ENCODE measurements around the gene FZD1.

FZD1 gene

DNA sequence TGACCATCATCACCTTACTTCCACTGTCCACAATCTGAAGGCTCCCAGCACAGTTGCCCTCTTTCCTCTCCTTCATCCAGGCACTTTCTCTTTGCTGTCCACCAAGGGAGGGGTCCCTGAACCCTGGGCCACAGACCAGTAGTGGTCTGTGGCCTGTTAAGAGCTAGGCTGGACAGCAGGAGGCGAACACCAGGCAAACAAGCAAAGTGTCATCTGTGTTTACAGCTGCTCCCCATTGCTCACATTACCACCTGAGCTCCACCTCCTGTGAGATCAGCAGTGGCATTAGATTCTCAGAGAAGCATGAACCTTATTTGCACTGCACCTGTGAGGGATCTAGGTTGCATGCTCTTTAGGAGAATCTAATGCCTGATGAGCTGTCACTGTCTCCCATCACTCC lies 27.7 kb downstream of the FZD1 start:
- TF ChIP-seq EZH2phosphoT487 (conservative IDR thresholded peaks at IDR 0.05; ENCODE audit: low read length) = no peak
- no peaks in the 10 kb centered on the region for H4K20me1 ChIP-seq (ENCODE audit: low read depth, low read length)
- H3F3A ChIP-seq (ENCODE audit: insufficient read depth) = no peaks in the 10 kb centered on the region
- H3K9me2 ChIP-seq (replicated peaks; ENCODE audit: insufficient read depth, low read length) = no peaks in the 10 kb centered on the region
- H2AFZ ChIP-seq (ENCODE audit: low read depth, low read length, severe bottlenecking) = no peak overlapping the region
- no peak overlapping the region for H3K27ac ChIP-seq (ENCODE audit: low read depth, low read length)
- H3K27me3 ChIP-seq (ENCODE audit: low read length) = no peaks in the 10 kb centered on the region
- H3K79me2 ChIP-seq (ENCODE audit: insufficient read depth, low read length) = no peaks in the 10 kb centered on the region
- no peaks in the 10 kb centered on the region for H3K9me3 ChIP-seq (ENCODE audit: insufficient read depth, low read length)
- H3K9ac ChIP-seq (ENCODE audit: low read length) = no peak overlapping the region
- no peak overlapping the region for H3K4me2 ChIP-seq (ENCODE audit: low read depth, low read length, poor library complexity, severe bottlenecking)
- no peaks in the 10 kb centered on the region for H3K36me3 ChIP-seq (ENCODE audit: low read length)
- no peak overlapping the region for H3K4me3 ChIP-seq (ENCODE audit: insufficient read depth, low read length, poor library complexity, severe bottlenecking)

DNA sequence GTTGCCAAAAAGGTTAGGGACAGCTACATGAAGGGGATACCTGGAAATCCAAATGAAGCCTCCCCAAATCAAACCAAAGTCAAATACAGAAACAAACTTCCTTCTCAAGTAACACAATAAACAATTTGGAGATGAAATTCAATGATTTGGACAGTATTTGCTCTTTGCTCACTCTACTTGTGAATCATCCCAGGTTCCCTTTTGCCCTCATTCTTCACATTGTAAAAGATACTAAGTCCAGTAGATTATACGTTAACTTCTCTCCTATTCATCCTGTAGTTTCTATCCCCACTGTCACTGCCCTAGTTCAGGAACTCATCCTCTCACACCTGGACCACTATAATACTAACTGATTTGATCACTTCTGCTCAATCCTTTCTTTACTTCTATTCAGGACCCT lies 28.3 kb downstream of the FZD1 start:
- Histone ChIP-seq H3K79me2 (ENCODE audit: insufficient read depth, low read length) (no peaks in the 10 kb centered on the region), H3K9me2 (replicated peaks; ENCODE audit: insufficient read depth, low read length) (no peaks in the 10 kb centered on the region), H3F3A (ENCODE audit: insufficient read depth) (no peaks in the 10 kb centered on the region), H3K9me3 (ENCODE audit: insufficient read depth, low read length) (no peaks in the 10 kb centered on the region), H3K36me3 (ENCODE audit: low read length) (no peaks in the 10 kb centered on the region), H4K20me1 (ENCODE audit: low read depth, low read length) (no peaks in the 10 kb centered on the region), H3K27me3 (ENCODE audit: low read length) (no peaks in the 10 kb centered on the region), H3K27ac (ENCODE audit: low read depth, low read length) (no peak overlapping the region), H3K4me3 (ENCODE audit: insufficient read depth, low read length, poor library complexity, severe bottlenecking) (no peak overlapping the region), H2AFZ (ENCODE audit: low read depth, low read length, severe bottlenecking) (no peak overlapping the region), H3K4me2 (ENCODE audit: low read depth, low read length, poor library complexity, severe bottlenecking) (no peak overlapping the region), H3K9ac (ENCODE audit: low read length) (no peak overlapping the region)
- TF ChIP-seq, protein P1, sequence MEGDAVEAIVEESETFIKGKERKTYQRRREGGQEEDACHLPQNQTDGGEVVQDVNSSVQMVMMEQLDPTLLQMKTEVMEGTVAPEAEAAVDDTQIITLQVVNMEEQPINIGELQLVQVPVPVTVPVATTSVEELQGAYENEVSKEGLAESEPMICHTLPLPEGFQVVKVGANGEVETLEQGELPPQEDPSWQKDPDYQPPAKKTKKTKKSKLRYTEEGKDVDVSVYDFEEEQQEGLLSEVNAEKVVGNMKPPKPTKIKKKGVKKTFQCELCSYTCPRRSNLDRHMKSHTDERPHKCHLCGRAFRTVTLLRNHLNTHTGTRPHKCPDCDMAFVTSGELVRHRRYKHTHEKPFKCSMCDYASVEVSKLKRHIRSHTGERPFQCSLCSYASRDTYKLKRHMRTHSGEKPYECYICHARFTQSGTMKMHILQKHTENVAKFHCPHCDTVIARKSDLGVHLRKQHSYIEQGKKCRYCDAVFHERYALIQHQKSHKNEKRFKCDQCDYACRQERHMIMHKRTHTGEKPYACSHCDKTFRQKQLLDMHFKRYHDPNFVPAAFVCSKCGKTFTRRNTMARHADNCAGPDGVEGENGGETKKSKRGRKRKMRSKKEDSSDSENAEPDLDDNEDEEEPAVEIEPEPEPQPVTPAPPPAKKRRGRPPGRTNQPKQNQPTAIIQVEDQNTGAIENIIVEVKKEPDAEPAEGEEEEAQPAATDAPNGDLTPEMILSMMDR (IDR thresholded peaks at IDR 0.05; ENCODE audit: insufficient read depth, low read length, poor library complexity, severe bottlenecking) = no peak
- no peak for TF ChIP-seq EZH2phosphoT487 (conservative IDR thresholded peaks at IDR 0.05; ENCODE audit: low read length)

DNA sequence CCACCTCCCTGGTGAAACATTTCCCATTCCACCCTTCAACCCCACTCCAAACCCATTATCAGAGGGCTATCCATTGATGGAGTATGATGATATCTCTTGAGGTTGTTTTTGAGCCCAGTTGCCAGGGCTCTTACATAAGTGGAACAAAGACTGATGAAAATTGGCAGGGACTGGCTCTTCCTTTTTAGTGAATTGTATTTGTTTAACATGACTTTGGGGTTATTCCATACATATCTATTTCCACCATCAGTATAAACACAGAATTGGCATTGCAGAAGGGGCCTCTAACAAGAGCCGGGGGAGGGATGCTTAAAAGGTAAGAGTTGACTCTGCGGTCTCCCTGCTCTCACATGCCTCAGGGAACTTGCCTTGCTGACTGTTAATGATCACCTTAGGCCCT lies 28.9 kb downstream of the FZD1 start:
- H3K4me2 ChIP-seq (ENCODE audit: low read depth, low read length, poor library complexity, severe bottlenecking) = no peak overlapping the region
- H3K9me3 ChIP-seq (ENCODE audit: insufficient read depth, low read length) = no peaks in the 10 kb centered on the region
- H3K27ac ChIP-seq (ENCODE audit: low read depth, low read length) = no peak overlapping the region
- no peaks in the 10 kb centered on the region for H4K20me1 ChIP-seq (ENCODE audit: low read depth, low read length)
- H2AFZ ChIP-seq (ENCODE audit: low read depth, low read length, severe bottlenecking) = no peak overlapping the region
- H3K9ac ChIP-seq (ENCODE audit: low read length) = no peak overlapping the region
- H3F3A ChIP-seq (ENCODE audit: insufficient read depth) = no peaks in the 10 kb centered on the region
- no peaks in the 10 kb centered on the region for H3K9me2 ChIP-seq (replicated peaks; ENCODE audit: insufficient read depth, low read length)
- TF ChIP-seq, protein P1 (IDR thresholded peaks at IDR 0.05; ENCODE audit: insufficient read depth, low read length, poor library complexity, severe bottlenecking) = no peak
- TF ChIP-seq EZH2phosphoT487 (conservative IDR thresholded peaks at IDR 0.05; ENCODE audit: low read length) = no peak
- H3K79me2 ChIP-seq (ENCODE audit: insufficient read depth, low read length) = no peaks in the 10 kb centered on the region
- H3K27me3 ChIP-seq (ENCODE audit: low read length) = no peaks in the 10 kb centered on the region
- H3K4me3 ChIP-seq (ENCODE audit: insufficient read depth, low read length, poor library complexity, severe bottlenecking) = no peak overlapping the region
- no peaks in the 10 kb centered on the region for H3K36me3 ChIP-seq (ENCODE audit: low read length)

DNA sequence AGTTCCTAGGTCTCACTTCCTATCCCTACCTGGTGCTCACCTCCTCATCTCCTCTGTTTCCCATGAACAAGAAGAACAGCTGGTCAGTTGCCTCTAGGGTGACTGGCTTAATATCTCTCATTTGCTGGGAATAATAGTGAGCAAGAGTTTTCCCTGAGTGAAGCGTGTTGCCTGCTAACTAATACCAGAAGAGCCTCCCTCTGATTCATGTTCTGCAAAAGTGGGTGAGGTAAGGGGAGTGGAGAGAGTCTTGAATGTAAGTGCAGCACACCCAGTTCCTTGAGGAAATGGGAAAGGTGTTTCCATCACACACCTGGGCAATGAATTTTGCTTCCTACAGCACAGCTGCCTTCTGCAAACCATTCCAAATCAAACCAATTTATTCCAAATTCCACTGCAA lies 29.6 kb downstream of the FZD1 start:
- H2AFZ ChIP-seq (ENCODE audit: low read depth, low read length, severe bottlenecking) = no peak overlapping the region

More for the DNA sequence above, 29.6 kb downstream of the FZD1 start:
- Histone ChIP-seq H3K9me3 (ENCODE audit: insufficient read depth, low read length) (no peaks in the 10 kb centered on the region), H4K20me1 (ENCODE audit: low read depth, low read length) (no peaks in the 10 kb centered on the region), H3K4me3 (ENCODE audit: insufficient read depth, low read length, poor library complexity, severe bottlenecking) (no peak overlapping the region), H3K4me2 (ENCODE audit: low read depth, low read length, poor library complexity, severe bottlenecking) (no peak overlapping the region), H3K27me3 (ENCODE audit: low read length) (0 out of 2 replicates have a peak, but pooled peaks cover 4% of the 10 kb centered on the region), H3K79me2 (ENCODE audit: insufficient read depth, low read length) (no peaks in the 10 kb centered on the region), H3K36me3 (ENCODE audit: low read length) (no peaks in the 10 kb centered on the region), H3K9ac (ENCODE audit: low read length) (no peak overlapping the region), H3K27ac (ENCODE audit: low read depth, low read length) (no peak overlapping the region), H3F3A (ENCODE audit: insufficient read depth) (no peaks in the 10 kb centered on the region), H3K9me2 (replicated peaks; ENCODE audit: insufficient read depth, low read length) (no peaks in the 10 kb centered on the region)
- TF ChIP-seq EZH2phosphoT487 (conservative IDR thresholded peaks at IDR 0.05; ENCODE audit: low read length) = no peak
- TF ChIP-seq, protein P1 (IDR thresholded peaks at IDR 0.05; ENCODE audit: insufficient read depth, low read length, poor library complexity, severe bottlenecking) = no peak

Measured in SU-DHL-6 (cell line).